ENCODE measurements around the gene SERPINA6. TPM values are rescaled to one million over a fixed set of nuclear protein-coding genes. Genes with fewer than 3 reads are reported as not detected.

SERPINA6 gene
- total and polyA plus RNA-seq, 4 donors: 0.18 to 0.77 (median 0.35) TPM

DNA sequence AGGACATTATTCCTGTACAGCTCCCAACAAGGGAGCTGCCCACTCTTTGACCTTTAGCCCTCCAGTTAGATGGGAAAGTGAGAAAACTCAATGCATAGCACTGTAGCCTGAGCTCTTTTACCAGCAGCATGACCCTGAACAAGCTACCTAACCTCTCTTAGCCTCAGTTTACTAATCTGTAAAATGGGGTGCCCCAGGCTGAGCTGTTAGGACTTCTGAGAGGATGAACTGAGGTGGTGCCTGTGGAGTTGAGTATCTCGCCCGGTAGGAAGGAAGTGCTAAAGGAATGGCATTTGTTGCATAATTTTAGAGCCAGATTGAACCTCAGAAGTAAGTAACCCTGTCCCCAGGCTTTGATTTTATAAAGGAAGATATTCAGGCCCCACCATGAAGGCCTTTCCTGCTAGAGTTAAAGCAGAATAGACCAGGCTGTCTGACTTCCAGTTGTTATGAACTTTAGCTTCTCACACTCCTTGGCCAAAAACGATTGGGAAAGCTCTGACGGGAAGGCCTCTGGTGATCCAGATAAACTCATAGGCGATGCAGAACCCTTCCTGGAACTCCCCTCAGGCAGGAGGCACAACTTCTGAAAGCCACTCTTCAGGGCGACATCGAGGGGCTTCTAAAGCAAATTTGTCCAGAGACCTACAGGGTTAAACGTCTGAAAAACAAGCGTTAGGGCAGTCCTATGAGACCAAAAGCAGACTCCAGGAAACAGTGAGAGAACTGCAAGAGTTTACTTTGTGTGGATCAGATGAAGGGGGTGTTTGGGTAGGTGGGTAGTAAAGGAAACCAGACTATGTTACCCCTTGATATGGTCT is 27.6 kb downstream of the SERPINA6 start:
- DNase-seq (no peak), ATAC-seq (ENCODE audit: insufficient read depth, low FRiP score) (no peak)
- 58 to 61% methylated on average over 9 of the region's 9 CpGs for WGBS, 2 donors
- TF ChIP-seq, protein P1, sequence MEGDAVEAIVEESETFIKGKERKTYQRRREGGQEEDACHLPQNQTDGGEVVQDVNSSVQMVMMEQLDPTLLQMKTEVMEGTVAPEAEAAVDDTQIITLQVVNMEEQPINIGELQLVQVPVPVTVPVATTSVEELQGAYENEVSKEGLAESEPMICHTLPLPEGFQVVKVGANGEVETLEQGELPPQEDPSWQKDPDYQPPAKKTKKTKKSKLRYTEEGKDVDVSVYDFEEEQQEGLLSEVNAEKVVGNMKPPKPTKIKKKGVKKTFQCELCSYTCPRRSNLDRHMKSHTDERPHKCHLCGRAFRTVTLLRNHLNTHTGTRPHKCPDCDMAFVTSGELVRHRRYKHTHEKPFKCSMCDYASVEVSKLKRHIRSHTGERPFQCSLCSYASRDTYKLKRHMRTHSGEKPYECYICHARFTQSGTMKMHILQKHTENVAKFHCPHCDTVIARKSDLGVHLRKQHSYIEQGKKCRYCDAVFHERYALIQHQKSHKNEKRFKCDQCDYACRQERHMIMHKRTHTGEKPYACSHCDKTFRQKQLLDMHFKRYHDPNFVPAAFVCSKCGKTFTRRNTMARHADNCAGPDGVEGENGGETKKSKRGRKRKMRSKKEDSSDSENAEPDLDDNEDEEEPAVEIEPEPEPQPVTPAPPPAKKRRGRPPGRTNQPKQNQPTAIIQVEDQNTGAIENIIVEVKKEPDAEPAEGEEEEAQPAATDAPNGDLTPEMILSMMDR (IDR thresholded peaks at IDR 0.05; ENCODE audit: control extremely low read depth, extremely low read depth): no peak
- Histone ChIP-seq H3K4me1 (ENCODE audit: control insufficient read depth in 5 of 5, insufficient read depth in 5 of 5, low read length in 5 of 5) (no peaks in the 10 kb centered on the region), H3K9ac (ENCODE audit: insufficient read depth in 1 of 2, low read length in 2 of 2) (no peak overlapping the region), H3K27ac (ENCODE audit: low read depth in 1 of 2, low read length in 1 of 2) (no peak overlapping the region), H3K4me3 (no peak overlapping the region), H3K27me3 (ENCODE audit: control insufficient read depth in 3 of 3, insufficient read depth in 3 of 3, low read length in 2 of 3) (no peaks in the 10 kb centered on the region), H3K9me3 (ENCODE audit: control insufficient read depth in 4 of 4, insufficient read depth in 3 of 4, low read length in 3 of 4) (peaks cover 0 to 4% (median 0%) of the 10 kb centered on the region in 4 donors), H3K36me3 (ENCODE audit: control insufficient read depth in 4 of 4, insufficient read depth in 4 of 4, low read length in 4 of 4) (no peaks in the 10 kb centered on the region)

DNA sequence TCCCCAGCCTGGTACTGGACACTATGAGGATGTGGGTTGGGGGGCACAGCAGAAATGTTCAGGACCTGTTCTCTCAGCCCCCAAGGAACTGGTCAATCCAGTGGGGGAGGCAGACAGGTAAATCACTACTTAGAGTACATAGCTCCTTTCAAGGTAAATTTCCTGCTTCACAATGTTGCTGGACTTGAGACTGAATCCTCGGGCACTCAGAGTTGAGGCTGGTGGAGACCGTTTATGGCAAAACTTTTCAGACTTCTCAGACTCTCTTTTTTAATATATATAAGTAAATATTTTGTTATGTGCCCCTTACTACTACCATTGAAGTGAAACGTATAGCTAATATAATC is 29.6 kb downstream of the SERPINA6 start:
- 74 to 90% methylated on average over 3 of the region's 3 CpGs for WGBS, 2 donors
- TF ChIP-seq, protein P1 (IDR thresholded peaks at IDR 0.05; ENCODE audit: control extremely low read depth, extremely low read depth): no peak
- ATAC-seq (ENCODE audit: insufficient read depth, low FRiP score) (no peak), DNase-seq (no peak)
- no peaks in the 10 kb centered on the region for H3K27me3 ChIP-seq (ENCODE audit: control insufficient read depth in 3 of 3, insufficient read depth in 3 of 3, low read length in 2 of 3)
- no peaks in the 10 kb centered on the region for H3K36me3 ChIP-seq (ENCODE audit: control insufficient read depth in 4 of 4, insufficient read depth in 4 of 4, low read length in 4 of 4)
- H3K4me1 ChIP-seq (ENCODE audit: control insufficient read depth in 5 of 5, insufficient read depth in 5 of 5, low read length in 5 of 5): no peaks in the 10 kb centered on the region
- no peak overlapping the region for H3K27ac ChIP-seq (ENCODE audit: low read depth in 1 of 2, low read length in 1 of 2)
- no peak overlapping the region for H3K9ac ChIP-seq (ENCODE audit: insufficient read depth in 1 of 2, low read length in 2 of 2)
- H3K4me3 ChIP-seq: no peak overlapping the region
- peaks cover 0 to 4% (median 0%) of the 10 kb centered on the region in 4 donors for H3K9me3 ChIP-seq (ENCODE audit: control insufficient read depth in 4 of 4, insufficient read depth in 3 of 4, low read length in 3 of 4)

DNA sequence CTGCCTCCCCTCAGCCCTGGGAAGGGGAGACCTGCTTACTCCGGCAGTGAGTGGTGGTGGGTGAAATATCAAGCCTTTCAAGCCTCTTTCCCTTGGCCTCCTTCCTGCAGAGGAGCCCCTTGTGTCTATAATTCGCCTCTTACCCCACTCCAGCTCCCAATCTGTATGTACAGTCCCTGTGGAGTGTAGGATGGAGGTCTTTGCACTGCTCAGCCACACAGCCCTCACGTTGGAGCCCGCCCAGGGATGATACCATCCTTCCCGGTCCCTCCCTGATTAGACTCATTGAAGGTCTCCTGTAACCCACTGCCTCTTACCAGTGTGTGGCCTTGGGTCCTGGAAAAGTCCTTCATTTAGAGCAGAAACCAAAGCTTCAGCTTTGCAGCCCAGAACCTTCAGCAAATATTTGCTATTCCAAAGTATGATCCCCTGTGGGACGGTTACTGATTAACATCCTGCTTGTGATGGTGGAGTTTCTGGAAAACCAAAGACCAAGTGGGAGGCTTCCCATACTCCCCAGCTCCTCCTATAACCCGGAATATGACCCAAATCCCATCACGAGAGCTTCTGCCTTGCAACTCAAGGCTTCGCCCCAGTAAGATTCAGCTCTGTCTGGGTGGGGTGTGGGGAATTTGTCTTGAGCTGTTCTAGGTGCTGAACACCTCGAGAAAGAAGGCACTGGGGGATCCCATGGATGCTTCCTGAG is 30.1 kb downstream of the SERPINA6 start, which contains the start of gene SERPINA10:
SERPINA10 (minus strand) TSS at position 397 of the 706 bp plus-strand sequence. CDS start 2,675 bp downstream, outside the sequence.
- H3K4me3 ChIP-seq: no peak within 1 kb of the TSS
- no peak for ATAC-seq (ENCODE audit: insufficient read depth, low FRiP score)
- no peak for DNase-seq
- H3K27ac ChIP-seq (ENCODE audit: low read depth in 1 of 2, low read length in 1 of 2): no peak within 1 kb of the TSS
- WGBS, 2 donors: 67 to 82% methylated on average over 10 of the region's 10 CpGs
- no peaks in the 10 kb centered on the region for H3K4me1 ChIP-seq (ENCODE audit: control insufficient read depth in 5 of 5, insufficient read depth in 5 of 5, low read length in 5 of 5)
- TF ChIP-seq, protein P1 (IDR thresholded peaks at IDR 0.05; ENCODE audit: control extremely low read depth, extremely low read depth): no peak
- no peaks in the 10 kb centered on the region for H3K36me3 ChIP-seq (ENCODE audit: control insufficient read depth in 4 of 4, insufficient read depth in 4 of 4, low read length in 4 of 4)
- H3K9ac ChIP-seq (ENCODE audit: insufficient read depth in 1 of 2, low read length in 2 of 2): no peak within 1 kb of the TSS
- no peaks in the 10 kb centered on the region for H3K9me3 ChIP-seq (ENCODE audit: control insufficient read depth in 4 of 4, insufficient read depth in 3 of 4, low read length in 3 of 4)
- H3K27me3 ChIP-seq (ENCODE audit: control insufficient read depth in 3 of 3, insufficient read depth in 3 of 3, low read length in 2 of 3): no peaks in the 10 kb centered on the region

Data from lung (tissue), 12 donors.